Activated T-helper 1 cell treated with anti-CD3 and anti-CD28 coated beads, Interleukin-12 subunit alpha, Interleukin-12 subunit beta, Interleukin-2, Interleukin-4 antibody, amounts not matched to agents 30 ng/mL and 10 ng/mL and 1 ng/mL, durations not matched to agents 14 hours and 24 hours and 36 hours (primary cell): Measurements from ENCODE around the gene ZNF628. TPM values are rescaled to one million over a fixed set of nuclear protein-coding genes. Genes with fewer than 3 reads are reported as not detected.

Source experiments
- DNase-seq: peaks from one replicate; pipeline ENCODE4 v3.0.0; 2021; ENCODE audit warnings: low spot score
- H3K27ac Mint-ChIP-seq: one replicate; pipeline ENCODE4 v1.8.0; 2021; ENCODE audit warnings: mild to moderate bottlenecking, mixed read lengths
- H3K27me3 Mint-ChIP-seq: one replicate; pipeline ENCODE4 v1.8.0; 2022; ENCODE audit warnings: mild to moderate bottlenecking, moderate library complexity, mixed read lengths; ENCODE audit not compliant: insufficient read depth
- H3K36me3 Mint-ChIP-seq: one replicate; pipeline ENCODE4 v1.8.0; 2021; ENCODE audit warnings: low read depth, mixed read lengths
- H3K4me1 Mint-ChIP-seq: one replicate; pipeline ENCODE4 v1.8.0; 2021; ENCODE audit warnings: low read depth, mixed read lengths
- H3K4me3 Mint-ChIP-seq: one replicate; pipeline ENCODE4 v1.8.0; 2021; ENCODE audit warnings: mild to moderate bottlenecking, moderate library complexity, mixed read lengths
- H3K9me3 Mint-ChIP-seq: one replicate; pipeline ENCODE4 v1.8.0; 2021; ENCODE audit warnings: mixed read lengths
- intact Hi-C: fragments of 100-400 bp; cut with micrococcal nuclease; formaldehyde crosslinking; loops from one replicate; pipeline ENCODE4 v1.15.1; 2024
- total RNA-seq: library from RNA; stranded (reverse); gene quantifications from 2 replicates; pipeline ENCODE4 v1.2.3, GENCODE V29; 2022

The ZNF628 gene
- total RNA-seq, 1 donor from 2014 or later = 7.6 TPM

DNA sequence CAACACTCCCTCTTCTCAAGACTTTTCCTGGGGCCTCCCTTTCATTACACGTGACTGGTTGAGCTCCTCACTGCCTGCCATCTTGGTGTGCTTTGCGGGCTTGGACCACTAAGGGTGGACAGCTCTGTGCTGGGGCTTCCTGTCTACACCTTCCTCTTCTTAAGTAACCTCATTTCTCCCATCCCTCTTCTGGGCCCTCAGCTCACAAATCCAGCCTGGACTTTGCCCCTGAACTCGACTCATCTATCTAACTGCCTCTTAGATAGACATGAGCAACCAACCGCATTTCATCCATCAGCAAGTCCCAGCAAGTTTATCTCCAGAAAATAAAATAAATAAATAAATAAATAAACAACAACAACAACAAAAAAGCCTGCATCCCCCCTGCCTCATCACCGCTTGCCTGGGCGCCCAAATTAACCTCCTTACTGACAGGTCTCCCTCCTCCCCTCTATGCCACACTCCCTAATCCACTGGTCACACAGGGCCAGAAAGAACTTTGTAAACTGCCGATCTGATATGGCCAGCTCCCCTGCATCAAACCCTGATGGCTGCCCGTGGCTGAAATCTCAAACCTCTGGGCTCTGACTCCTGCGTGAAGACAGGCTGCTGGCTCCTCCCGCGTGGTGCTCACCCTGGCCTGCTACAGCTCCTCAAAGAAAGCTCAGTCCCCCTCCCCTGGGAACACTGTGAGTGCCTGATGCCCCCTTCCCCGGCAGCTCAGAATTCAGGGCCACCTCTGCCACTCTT is 22.7 kb upstream of the ZNF628 start:
- H3K4me1 Mint-ChIP-seq = no peaks in the 10 kb centered on the region
- H3K27ac Mint-ChIP-seq = no peak overlapping the region
- H3K27me3 Mint-ChIP-seq = peaks cover 28% of the 10 kb centered on the region
- intact Hi-C loops = loop anchor here (1.0 kb wide), 1 partner anchor 312 kb away; no protein-coding TSS in a partner anchor
- H3K9me3 Mint-ChIP-seq = no peaks in the 10 kb centered on the region
- no peak for DNase-seq
- H3K36me3 Mint-ChIP-seq = peaks cover 5% of the 10 kb centered on the region
- no peak overlapping the region for H3K4me3 Mint-ChIP-seq

- H3K4me3 Mint-ChIP-seq = no peak overlapping the region
- H3K27me3 Mint-ChIP-seq = peaks cover 27% of the 10 kb centered on the region
- no peaks in the 10 kb centered on the region for H3K4me1 Mint-ChIP-seq
- peak overlapping the region; percentile 74 for H3K27ac Mint-ChIP-seq
- intact Hi-C loops = loop anchor here (1.0 kb wide), 1 partner anchor 314 kb away; no protein-coding TSS in a partner anchor
- H3K9me3 Mint-ChIP-seq = no peaks in the 10 kb centered on the region
- H3K36me3 Mint-ChIP-seq = peaks cover 5% of the 10 kb centered on the region
- DNase-seq = peak; percentile 29
Observed at GRCh38 chr19:55454787-55455243, 21.6 kb upstream of the ZNF628 start.

- Mint-ChIP-seq H3K4me1 (no peaks in the 10 kb centered on the region), H3K4me3 (no peak overlapping the region)
Observed at GRCh38 chr19:55455576-55456235, 20.7 kb upstream of the ZNF628 start.

DNA sequence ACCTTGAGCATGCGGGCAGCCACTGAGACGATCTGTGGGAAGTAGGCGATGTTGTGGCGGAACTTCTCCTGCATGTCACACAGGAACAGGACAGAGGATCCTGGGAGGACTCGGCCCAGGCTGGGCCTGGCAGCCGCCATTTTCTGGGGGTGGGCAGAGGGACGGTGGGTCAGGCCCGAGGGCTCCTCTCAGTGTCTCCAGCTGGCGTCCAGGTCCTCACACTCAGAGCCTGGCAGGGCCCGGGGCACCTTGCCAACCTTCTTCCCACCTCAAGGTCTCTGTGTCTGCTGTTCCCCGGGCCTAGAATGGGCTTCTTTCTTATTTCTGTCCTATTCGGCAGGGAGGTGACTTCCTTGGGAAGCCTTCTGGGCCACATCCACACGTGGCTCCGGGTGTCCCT is 20.1 kb upstream of the ZNF628 start:
- Mint-ChIP-seq H3K4me3 (no peak overlapping the region), H3K27me3 (peaks cover 20% of the 10 kb centered on the region), H3K36me3 (peaks cover 5% of the 10 kb centered on the region), H3K9me3 (no peaks in the 10 kb centered on the region), H3K27ac (no peak overlapping the region), H3K4me1 (no peaks in the 10 kb centered on the region)
- intact Hi-C loops = no loop called here
- DNase-seq = no peak

More at GRCh38 chr19:55455576-55456235, 20.7 kb upstream of the ZNF628 start:
- Mint-ChIP-seq H3K36me3 (peaks cover 5% of the 10 kb centered on the region), H3K27me3 (peaks cover 22% of the 10 kb centered on the region), H3K9me3 (no peaks in the 10 kb centered on the region), H3K27ac (no peak overlapping the region)
- intact Hi-C loops = no loop called here
- DNase-seq = no peak

DNA sequence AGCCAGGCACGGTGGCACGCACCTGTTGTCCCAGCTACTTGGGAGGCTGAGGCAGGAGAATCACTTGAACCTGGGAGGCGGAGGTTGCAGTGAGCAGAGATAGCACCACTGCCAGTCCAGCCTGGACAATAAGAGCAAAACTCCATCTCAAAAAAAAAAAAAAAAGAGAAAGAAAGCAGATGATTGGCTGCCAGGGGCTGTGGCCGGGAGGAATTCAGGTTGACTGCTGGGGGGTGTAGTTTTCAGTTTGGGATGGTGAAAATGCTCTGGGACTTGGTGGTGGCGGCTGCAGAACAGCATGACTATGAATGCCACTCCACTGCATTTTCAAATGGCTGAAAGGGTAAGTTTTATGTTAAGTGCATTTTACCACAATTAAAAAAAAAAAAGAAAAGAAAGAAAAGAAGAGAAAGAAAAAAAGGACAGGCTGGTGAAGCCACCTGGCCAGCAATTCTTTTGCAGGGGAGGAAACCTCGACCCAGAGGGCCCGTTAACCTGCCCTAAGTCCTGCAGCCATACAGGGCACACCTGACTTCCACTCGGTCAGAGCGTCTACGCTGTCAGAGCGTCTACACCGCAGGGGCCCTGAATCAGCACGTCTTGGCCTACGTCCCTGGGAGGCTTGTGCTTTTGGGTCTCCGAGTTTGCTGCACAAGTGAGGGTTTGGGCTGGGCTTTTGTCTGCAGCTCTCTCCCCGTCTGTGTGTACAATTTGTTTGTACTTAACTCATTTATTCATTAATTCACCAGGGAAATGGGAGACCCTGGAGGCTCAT is 18.5 kb upstream of the ZNF628 start:
- no peak overlapping the region for H3K27ac Mint-ChIP-seq
- intact Hi-C loops = no loop called here

DNA sequence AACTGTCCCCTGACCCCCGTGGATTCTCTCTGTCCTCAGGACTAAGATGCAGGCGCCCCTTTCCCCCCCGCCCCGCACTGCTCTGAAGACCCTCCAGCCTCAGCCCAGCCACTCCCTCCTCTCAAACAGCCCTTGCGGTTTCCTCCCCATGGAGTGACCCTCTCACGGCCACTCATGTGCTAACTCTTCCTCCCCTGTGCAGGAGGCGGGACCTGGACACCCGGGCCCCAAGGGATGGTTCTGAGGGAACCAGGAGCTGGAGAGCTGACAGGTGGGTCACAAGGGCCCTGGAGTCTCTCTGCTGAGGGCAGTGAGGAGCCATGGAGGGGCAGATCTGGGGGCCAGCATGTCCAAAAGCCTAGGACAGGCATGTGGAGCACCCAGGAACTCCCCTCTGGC is 16.9 kb upstream of the ZNF628 start:
- no peak for DNase-seq
- H3K9me3 Mint-ChIP-seq = no peaks in the 10 kb centered on the region
- peaks cover 5% of the 10 kb centered on the region for H3K4me1 Mint-ChIP-seq
- intact Hi-C loops = no loop called here
- peaks cover 4% of the 10 kb centered on the region for H3K27me3 Mint-ChIP-seq
- peaks cover 3% of the 10 kb centered on the region for H3K36me3 Mint-ChIP-seq
- H3K27ac Mint-ChIP-seq = no peak overlapping the region
- no peak overlapping the region for H3K4me3 Mint-ChIP-seq

More for the DNA sequence above, 18.5 kb upstream of the ZNF628 start:
- Mint-ChIP-seq H3K36me3 (peaks cover 5% of the 10 kb centered on the region), H3K9me3 (no peaks in the 10 kb centered on the region), H3K4me1 (peaks cover 5% of the 10 kb centered on the region), H3K4me3 (no peak overlapping the region), H3K27me3 (peaks cover 14% of the 10 kb centered on the region)
- no peak for DNase-seq

GRCh38 chr19:55459950-55460657 is 16.3 kb upstream of the ZNF628 start:
- Mint-ChIP-seq H3K4me3 (peak overlapping the region; percentile 81), H3K36me3 (no peaks in the 10 kb centered on the region), H3K4me1 (peaks cover 5% of the 10 kb centered on the region), H3K9me3 (no peaks in the 10 kb centered on the region), H3K27ac (peak overlapping the region; percentile 67), H3K27me3 (peaks cover 2% of the 10 kb centered on the region)
- no peak for DNase-seq
- intact Hi-C loops = loop anchor here (2.0 kb wide), 1 partner anchor 57 kb away; no protein-coding TSS in a partner anchor

GRCh38 chr19:55460670-55461258 is 15.7 kb upstream of the ZNF628 start:
- no peaks in the 10 kb centered on the region for H3K9me3 Mint-ChIP-seq
- intact Hi-C loops = loop anchor here (1.0 to 2.0 kb wide), 8 partner anchors 16 to 300 kb away; partner anchors contain the start of genes FIZ1, HSPBP1, KMT5C and NAT14
- peak overlapping the region; percentile 81 for H3K4me3 Mint-ChIP-seq
- peak; percentile 20 for DNase-seq
- H3K27me3 Mint-ChIP-seq = peaks cover 2% of the 10 kb centered on the region
- peak overlapping the region; percentile 76 for H3K27ac Mint-ChIP-seq
- H3K36me3 Mint-ChIP-seq = no peaks in the 10 kb centered on the region
- peaks cover 5% of the 10 kb centered on the region for H3K4me1 Mint-ChIP-seq

DNA sequence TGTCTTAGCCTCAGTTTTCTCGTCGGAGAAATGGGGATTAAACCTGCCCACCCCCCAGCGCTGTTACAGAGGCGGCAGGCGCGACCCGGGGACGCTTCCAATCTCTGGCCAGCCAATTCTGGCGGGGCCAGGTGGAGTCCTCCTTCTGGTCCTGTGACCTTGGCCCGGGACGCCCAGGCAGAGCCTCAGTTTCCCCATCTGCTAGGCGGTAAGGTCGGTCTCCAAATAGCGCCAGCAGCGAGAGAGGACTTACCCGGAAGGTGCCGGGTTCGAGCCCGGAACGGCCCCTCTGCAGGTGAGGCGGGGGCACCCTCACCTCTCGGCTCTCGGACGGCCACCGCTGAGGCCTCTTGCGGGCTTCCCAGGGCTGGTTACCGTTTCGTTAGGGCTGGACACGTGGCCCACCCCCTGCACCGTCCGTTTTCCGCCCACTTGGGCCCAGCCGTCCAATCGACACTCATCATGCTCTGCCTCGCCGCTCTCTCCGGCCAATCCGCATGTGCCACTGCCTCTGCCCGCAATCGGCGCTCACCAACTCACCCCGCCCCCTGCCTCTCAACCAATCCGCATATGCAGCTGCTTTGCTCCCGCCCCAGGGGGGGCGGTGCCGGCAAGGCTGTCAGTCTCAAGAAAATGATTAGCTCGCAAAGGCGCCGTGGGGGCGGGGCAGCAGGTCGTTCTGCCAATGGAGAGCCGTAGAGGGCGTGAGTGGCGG is 15.0 kb upstream of the ZNF628 start, which contains the start of gene ISOC2:
Gene ISOC2, minus strand, starts transcription at position 384 of the 715 bp plus-strand sequence. CDS start 5,156 bp downstream, outside the sequence.
- DNase-seq = peak; percentile 100
- intact Hi-C loops = loop anchor here (1.0 to 2.0 kb wide), 8 partner anchors 15 to 301 kb away; partner anchors contain the start of genes FIZ1, HSPBP1, KMT5C and NAT14
- Mint-ChIP-seq H3K27me3 (peaks cover 2% of the 10 kb centered on the region), H3K9me3 (no peaks in the 10 kb centered on the region), H3K4me3 (peak within 1 kb of the TSS; percentile 81), H3K36me3 (no peaks in the 10 kb centered on the region), H3K4me1 (peaks cover 5% of the 10 kb centered on the region), H3K27ac (peak within 1 kb of the TSS; percentile 77)

- Mint-ChIP-seq H3K9me3 (no peaks in the 10 kb centered on the region), H3K27me3 (peaks cover 2% of the 10 kb centered on the region), H3K4me3 (peak overlapping the region; percentile 81), H3K27ac (peak overlapping the region; percentile 77), H3K4me1 (peaks cover 5% of the 10 kb centered on the region), H3K36me3 (no peaks in the 10 kb centered on the region)
- no peak for DNase-seq
- intact Hi-C loops = loop anchor here (1.0 to 2.0 kb wide), 8 partner anchors 14 to 302 kb away; partner anchors contain the start of genes FIZ1, HSPBP1, KMT5C and NAT14
Observed at GRCh38 chr19:55461974-55462626, 14.3 kb upstream of the ZNF628 start.

GRCh38 chr19:55462722-55463121 is 13.7 kb upstream of the ZNF628 start:
- DNase-seq = no peak
- Mint-ChIP-seq H3K4me3 (peak overlapping the region; percentile 81), H3K4me1 (peaks cover 5% of the 10 kb centered on the region), H3K9me3 (no peaks in the 10 kb centered on the region), H3K36me3 (no peaks in the 10 kb centered on the region), H3K27ac (no peak overlapping the region), H3K27me3 (peaks cover 2% of the 10 kb centered on the region)
- intact Hi-C loops = no loop called here
